Hematopoietic multipotent progenitor cell treated with erythropoietin and hydrocortisone succinate and interleukin-3 and kit ligand, for 17 days (in vitro differentiated cells): Measurements from ENCODE around the gene TASP1.
"Not testable (repeated sequence)": the region's sequence is repeated elsewhere in the genome, so short reads cannot be mapped to it uniquely, and the experiment has no call there.

ENCODE experiments used
- DNase-seq: peaks from one replicate; pipeline ENCODE4 v3.0.0-alpha.2; 2015; ENCODE audit warnings: low spot score

TASP1 gene

GRCh38 chr20:13638496-13639149, at the start of gene TASP1:
Gene TASP1 (minus strand): TSS chr20:13638932. CDS start chr20:13630078, 8,854 bp downstream.
- peak; percentile 94 for DNase-seq

GRCh38 chr20:13687815-13688214, 49.1 kb upstream of the TASP1 start:
- no peak for DNase-seq

- DNase-seq: no peak
These were observed 46.9 kb upstream of the TASP1 start for GRCh38 chr20:13685623-13686022.

GRCh38 chr20:13684566-13685222, 46.0 kb upstream of the TASP1 start:
- no peak for DNase-seq

- no peak for DNase-seq
These were observed 45.1 kb upstream of the TASP1 start for GRCh38 chr20:13683833-13684232.

- no peak for DNase-seq
These were observed 42.8 kb upstream of the TASP1 start for GRCh38 chr20:13681248-13682125.

- no peak for DNase-seq
These were observed 40.2 kb upstream of the TASP1 start for GRCh38 chr20:13678944-13679343.

GRCh38 chr20:13677241-13677640, 38.5 kb upstream of the TASP1 start:
- no peak for DNase-seq

- DNase-seq: no peak
These were observed 38.0 kb upstream of the TASP1 start for GRCh38 chr20:13676682-13677081.

- no peak for DNase-seq
These were observed 34.0 kb upstream of the TASP1 start for GRCh38 chr20:13672690-13673089.

- DNase-seq: no peak
These were observed 33.2 kb upstream of the TASP1 start for GRCh38 chr20:13671916-13672378.

- no peak for DNase-seq
These were observed 32.8 kb upstream of the TASP1 start for GRCh38 chr20:13671512-13671911.

GRCh38 chr20:13670160-13670559, 31.4 kb upstream of the TASP1 start:
- DNase-seq: no peak

- no peak for DNase-seq
These were observed 27.1 kb upstream of the TASP1 start for GRCh38 chr20:13665709-13666395.

- DNase-seq: no peak
These were observed 22.4 kb upstream of the TASP1 start for GRCh38 chr20:13661070-13661685.

GRCh38 chr20:13659288-13659687, 20.6 kb upstream of the TASP1 start:
- DNase-seq: no peak

- not testable (repeated sequence) for DNase-seq
These were observed 19.3 kb upstream of the TASP1 start for GRCh38 chr20:13658060-13658459.

- DNase-seq: no peak
These were observed 18.1 kb upstream of the TASP1 start for GRCh38 chr20:13656721-13657368.

GRCh38 chr20:13654463-13655023, 15.8 kb upstream of the TASP1 start:
- no peak for DNase-seq

GRCh38 chr20:13650474-13650873, 11.7 kb upstream of the TASP1 start:
- DNase-seq: no peak
